Vagina (tissue), 2 donors: ENCODE data around the gene FGD4. TPM values are rescaled to one million over a fixed set of nuclear protein-coding genes. Genes with fewer than 3 reads are reported as not detected.
A peak's percentile ranks its signal among the peaks of the same experiment; 100 is the strongest.
"Not testable (repeated sequence)": the region's sequence is repeated elsewhere in the genome, so short reads cannot be mapped to it uniquely, and the experiment has no call there.

Experiments used
- DNase-seq, 2 donors: peaks; one replicate each; pipeline ENCODE4 v3.0.0-alpha.2; 2017; ENCODE audit errors: extremely low spot score in 2 of 2
- H3K27ac ChIP-seq: fragments of 200-600 bp; sonication (generic); one replicate; pipeline ENCODE4 v1.5.1; 2019
- H3K27me3 ChIP-seq: fragments of 200-600 bp; sonication (generic); one replicate; pipeline ENCODE4 v1.5.1; 2019
- H3K36me3 ChIP-seq, 2 donors: fragments of 200-600 bp; sonication (generic); one replicate each; pipeline ENCODE4 v1.5.1; 2017 to 2019
- H3K4me1 ChIP-seq: fragments of 200-600 bp; sonication (generic); one replicate; pipeline ENCODE4 v1.5.1; 2019
- H3K4me3 ChIP-seq, 2 donors: fragments of 200-600 bp; sonication (generic); 1 replicate in 1 of 2; 2 replicates in 1 of 2; pipeline ENCODE4 v1.5.1; 2016 to 2019
- H3K9me3 ChIP-seq: fragments of 200-600 bp; sonication (generic); one replicate; pipeline ENCODE4 v1.5.1; 2019
- POLR2A ChIP-seq, 2 donors: fragments of 450-650 bp; IDR thresholded peaks; one replicate each; pipeline ENCODE4 v1.6.1; 2017; ENCODE audit warnings: antibody characterized with exemption in 2 of 2, mild to moderate bottlenecking in 2 of 2, moderate library complexity in 2 of 2
- POLR2AphosphoS5 ChIP-seq, 2 donors: sonication (generic); formaldehyde crosslinking; IDR thresholded peaks; one replicate each; pipeline ENCODE4 v1.9.0; 2017; ENCODE audit warnings: antibody characterized with exemption in 2 of 2, mild to moderate bottlenecking in 2 of 2, low read depth in 1 of 2; ENCODE audit not compliant: insufficient read depth in 1 of 2
- intact Hi-C: fragments of 100-400 bp; cut with DNase I; formaldehyde crosslinking; loops from one replicate; pipeline ENCODE4 v1.15.1; 2023
- total RNA-seq: library from RNA; depleted of rRNA; stranded (reverse); fragments of >200 nt; gene quantifications from one replicate; pipeline ENCODE4 v1.2.3, GENCODE V29; 2016
- TF ChIP-seq, protein P1 (sequence below), 3 experiments: fragments of 450-650 bp in 2 of 3; fragments of 200-600 bp in 1 of 3; sonication (generic) in 1 of 3; IDR thresholded peaks; one replicate each; pipeline ENCODE4 v1.5.1; 2017 to 2019; ENCODE audit warnings: antibody characterized with exemption in 3 of 3, mild to moderate bottlenecking in 2 of 3, moderate library complexity in 2 of 3

The FGD4 gene
- total RNA-seq, 1 donor from 2014 or later = 38.3 TPM

DNA sequence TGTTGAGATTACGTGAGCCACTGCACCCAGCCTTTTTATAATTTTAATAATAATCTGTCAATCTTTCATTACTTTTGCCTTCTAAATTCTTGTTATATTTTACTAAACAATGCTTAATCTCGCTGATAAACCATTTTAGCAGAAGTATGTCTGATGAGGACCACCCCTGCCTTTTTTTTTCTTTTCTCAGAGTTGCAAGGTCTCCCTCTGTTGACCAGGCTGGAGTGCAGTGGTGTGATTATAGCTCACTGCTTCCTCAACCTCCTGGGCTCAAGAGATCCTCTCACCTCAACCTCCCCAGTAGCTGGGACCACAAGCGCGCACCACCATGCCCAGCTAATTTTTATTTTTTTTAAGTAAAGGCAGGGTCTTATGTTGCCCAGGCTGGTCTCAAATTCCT, 161.2 kb downstream of the FGD4 start:
- H3K27ac ChIP-seq = peak overlapping the region; percentile 42
- intact Hi-C loops = no loop called here

DNA sequence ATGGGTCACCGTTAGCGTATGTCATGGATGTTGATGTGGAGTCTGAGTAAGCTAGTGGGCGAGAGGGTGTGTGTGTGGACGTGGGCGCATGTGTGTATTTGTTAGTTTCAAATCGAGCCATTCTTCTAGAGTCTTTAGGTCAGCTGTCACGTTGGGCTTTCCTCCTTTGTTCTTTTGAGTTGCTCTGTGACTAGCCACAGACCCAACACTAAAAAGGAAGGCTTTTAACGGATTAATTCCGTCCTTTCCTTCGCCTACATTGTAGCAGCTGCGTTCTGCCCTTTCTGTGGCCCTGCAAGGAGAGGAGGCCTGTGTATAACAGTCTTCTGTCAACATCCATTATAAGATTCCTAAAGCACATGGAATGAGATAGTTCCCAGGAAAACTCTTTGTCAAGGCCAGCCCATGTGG, 162.6 kb downstream of the FGD4 start:
- intact Hi-C loops = no loop called here
- peak overlapping the region; percentile 66 for H3K27ac ChIP-seq
- peaks cover 31% of the 10 kb centered on the region for H3K4me1 ChIP-seq

More for the DNA sequence above, 161.2 kb downstream of the FGD4 start:
- H3K9me3 ChIP-seq = no peaks in the 10 kb centered on the region
- H3K27me3 ChIP-seq = no peaks in the 10 kb centered on the region
- no peaks in the 10 kb centered on the region for H3K36me3 ChIP-seq
- peaks cover 27% of the 10 kb centered on the region for H3K4me1 ChIP-seq
- TF ChIP-seq, protein P1, sequence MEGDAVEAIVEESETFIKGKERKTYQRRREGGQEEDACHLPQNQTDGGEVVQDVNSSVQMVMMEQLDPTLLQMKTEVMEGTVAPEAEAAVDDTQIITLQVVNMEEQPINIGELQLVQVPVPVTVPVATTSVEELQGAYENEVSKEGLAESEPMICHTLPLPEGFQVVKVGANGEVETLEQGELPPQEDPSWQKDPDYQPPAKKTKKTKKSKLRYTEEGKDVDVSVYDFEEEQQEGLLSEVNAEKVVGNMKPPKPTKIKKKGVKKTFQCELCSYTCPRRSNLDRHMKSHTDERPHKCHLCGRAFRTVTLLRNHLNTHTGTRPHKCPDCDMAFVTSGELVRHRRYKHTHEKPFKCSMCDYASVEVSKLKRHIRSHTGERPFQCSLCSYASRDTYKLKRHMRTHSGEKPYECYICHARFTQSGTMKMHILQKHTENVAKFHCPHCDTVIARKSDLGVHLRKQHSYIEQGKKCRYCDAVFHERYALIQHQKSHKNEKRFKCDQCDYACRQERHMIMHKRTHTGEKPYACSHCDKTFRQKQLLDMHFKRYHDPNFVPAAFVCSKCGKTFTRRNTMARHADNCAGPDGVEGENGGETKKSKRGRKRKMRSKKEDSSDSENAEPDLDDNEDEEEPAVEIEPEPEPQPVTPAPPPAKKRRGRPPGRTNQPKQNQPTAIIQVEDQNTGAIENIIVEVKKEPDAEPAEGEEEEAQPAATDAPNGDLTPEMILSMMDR (IDR thresholded peaks at IDR 0.05) = no peak
- TF ChIP-seq POLR2AphosphoS5 (IDR thresholded peaks at IDR 0.05; ENCODE audit: insufficient read depth in 1 of 2, low read depth in 1 of 2) (no peak), POLR2A (IDR thresholded peaks at IDR 0.05) (no peak)
- H3K4me3 ChIP-seq = no peak overlapping the region
- no peak for DNase-seq

GRCh38 chr12:32562413-32562812, 163.1 kb downstream of the FGD4 start:
- peaks cover 36% of the 10 kb centered on the region for H3K4me1 ChIP-seq
- H3K9me3 ChIP-seq, H3K4me3 ChIP-seq, DNase-seq, intact Hi-C loops, H3K27me3 ChIP-seq, H3K36me3 ChIP-seq: not testable (repeated sequence)
- peak overlapping the region; percentile 66 for H3K27ac ChIP-seq

More for the DNA sequence above, 162.6 kb downstream of the FGD4 start:
- TF ChIP-seq POLR2A (IDR thresholded peaks at IDR 0.05) (no peak), POLR2AphosphoS5 (IDR thresholded peaks at IDR 0.05; ENCODE audit: insufficient read depth in 1 of 2, low read depth in 1 of 2) (no peak)
- TF ChIP-seq, protein P1 (IDR thresholded peaks at IDR 0.05) = no peak
- Histone ChIP-seq H3K9me3 (no peaks in the 10 kb centered on the region), H3K36me3 (no peaks in the 10 kb centered on the region), H3K4me3 (no peak overlapping the region), H3K27me3 (no peaks in the 10 kb centered on the region)
- DNase-seq = no peak

DNA sequence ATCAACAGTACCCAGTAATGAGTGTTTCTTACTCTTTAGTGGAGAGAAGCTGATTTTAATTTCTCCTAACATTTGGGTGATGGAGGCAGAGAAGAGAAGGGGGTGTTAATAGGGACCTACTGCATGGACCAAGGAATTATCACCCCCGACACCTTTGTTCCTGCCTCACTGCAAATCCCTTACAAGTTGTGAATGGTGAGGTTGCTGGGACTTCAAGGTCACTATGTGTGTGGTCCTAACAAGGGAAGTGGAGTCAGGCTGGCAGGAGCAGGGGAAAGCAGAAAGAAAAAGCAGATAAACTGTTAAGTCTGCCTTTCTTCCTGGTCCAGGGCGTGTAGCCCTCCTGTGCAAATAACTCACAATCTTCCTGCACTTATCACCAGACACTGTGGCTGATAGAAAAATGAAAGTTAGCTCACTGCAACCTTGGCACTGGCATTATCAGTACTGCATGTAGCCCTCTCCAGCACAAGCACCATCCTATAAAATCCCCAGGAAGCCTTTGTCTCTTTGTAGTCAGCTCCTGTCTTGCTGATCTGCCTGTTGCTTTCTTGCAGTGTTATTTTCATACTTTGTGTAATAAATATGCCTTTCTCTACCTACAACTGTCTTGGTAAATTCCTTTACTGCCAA, 167.4 kb downstream of the FGD4 start:
- no peak for TF ChIP-seq POLR2A (IDR thresholded peaks at IDR 0.05)
- no peak for TF ChIP-seq POLR2AphosphoS5 (IDR thresholded peaks at IDR 0.05; ENCODE audit: insufficient read depth in 1 of 2, low read depth in 1 of 2)
- TF ChIP-seq, protein P1 (IDR thresholded peaks at IDR 0.05) = no peak
- intact Hi-C loops = no loop called here
- DNase-seq = no peak
- Histone ChIP-seq H3K27me3 (no peaks in the 10 kb centered on the region), H3K4me3 (no peak overlapping the region), H3K27ac (peak overlapping the region; percentile 6), H3K36me3 (no peaks in the 10 kb centered on the region), H3K9me3 (no peaks in the 10 kb centered on the region), H3K4me1 (peaks cover 28% of the 10 kb centered on the region)

GRCh38 chr12:32567296-32567674, 167.9 kb downstream of the FGD4 start:
- H3K4me3 ChIP-seq = no peak overlapping the region
- no peak for DNase-seq
- H3K9me3 ChIP-seq = no peaks in the 10 kb centered on the region
- H3K27ac ChIP-seq = peak overlapping the region; percentile 6
- intact Hi-C loops = no loop called here
- no peaks in the 10 kb centered on the region for H3K27me3 ChIP-seq
- TF ChIP-seq POLR2A (IDR thresholded peaks at IDR 0.05) = no peak
- TF ChIP-seq, protein P1 (IDR thresholded peaks at IDR 0.05) = no peak
- peaks cover 23% of the 10 kb centered on the region for H3K4me1 ChIP-seq
- H3K36me3 ChIP-seq = no peaks in the 10 kb centered on the region
